DMS79 treated with DMSO at 0.1 percent for 48 hours (cell line): ENCODE results near the gene RNF187.

Experiments
- DNase-seq: peaks from one replicate; lab custom pipeline; 2025; lab: John Stamatoyannopoulos, UW

The RNF187 gene

DNA sequence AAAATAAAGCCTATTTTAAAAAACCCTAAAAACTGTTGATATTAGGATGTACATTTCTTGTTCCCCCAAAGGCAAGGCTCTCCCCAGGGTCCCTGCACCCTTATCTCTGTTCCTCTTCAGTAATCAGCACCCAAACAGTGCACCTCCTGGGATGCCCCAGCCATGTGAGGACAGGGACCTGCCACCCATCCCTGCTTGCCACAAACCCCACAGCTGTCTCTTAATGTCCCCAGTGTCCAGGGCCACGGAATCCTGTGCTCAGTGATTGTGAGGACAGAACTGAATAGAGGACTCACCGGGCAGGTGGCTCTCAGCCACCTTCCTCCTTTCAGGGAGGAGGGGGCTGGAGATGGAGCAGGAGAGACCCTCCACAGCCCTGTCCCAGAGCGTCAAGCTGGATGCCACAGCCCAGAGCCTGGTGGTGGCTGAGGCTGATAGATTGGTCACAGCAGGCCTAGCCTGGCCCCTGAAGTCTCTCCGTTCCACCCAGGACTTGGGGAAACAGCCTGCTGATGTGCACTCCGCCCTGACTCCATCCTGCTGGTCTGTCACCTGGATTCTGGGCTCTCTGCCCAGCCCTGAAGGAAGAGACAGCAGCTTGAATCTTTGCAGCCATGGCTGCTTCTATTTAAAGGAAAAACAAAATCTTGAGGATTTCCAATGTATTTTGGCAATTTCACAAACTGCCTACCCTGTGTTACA, 23.1 kb downstream of the RNF187 start:
- DNase-seq: peak; percentile 21

DNA sequence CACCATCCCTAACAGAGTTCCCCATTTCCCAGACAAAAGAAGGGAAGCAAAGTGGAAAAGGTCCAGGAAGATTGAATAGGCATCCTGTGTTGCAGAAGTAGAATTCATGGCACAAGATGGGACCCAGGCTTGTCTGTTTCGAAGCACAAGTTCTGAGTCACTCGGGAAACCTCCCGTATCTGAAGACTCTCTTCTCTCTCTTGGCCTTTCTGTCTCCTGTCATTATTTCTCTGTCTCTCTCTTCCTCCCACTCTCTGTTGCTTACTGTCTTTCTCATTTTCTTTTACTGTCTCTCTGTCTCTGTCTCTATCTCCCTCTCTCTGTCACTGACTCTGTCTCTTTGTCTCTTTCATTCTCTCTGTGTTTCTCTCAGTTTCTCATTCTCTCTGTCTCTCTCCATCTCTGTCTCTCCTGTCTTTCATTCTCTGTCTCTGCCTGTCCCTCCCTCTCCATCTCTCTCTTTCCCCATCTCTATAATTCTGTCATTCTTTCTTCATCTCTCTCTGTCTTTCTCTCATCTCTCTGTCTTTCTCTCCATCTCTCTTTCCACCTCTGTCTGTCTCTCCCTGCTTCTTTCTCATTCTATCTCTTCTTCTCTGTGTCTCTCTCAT, 23.7 kb downstream of the RNF187 start:
- no peak for DNase-seq

DNA sequence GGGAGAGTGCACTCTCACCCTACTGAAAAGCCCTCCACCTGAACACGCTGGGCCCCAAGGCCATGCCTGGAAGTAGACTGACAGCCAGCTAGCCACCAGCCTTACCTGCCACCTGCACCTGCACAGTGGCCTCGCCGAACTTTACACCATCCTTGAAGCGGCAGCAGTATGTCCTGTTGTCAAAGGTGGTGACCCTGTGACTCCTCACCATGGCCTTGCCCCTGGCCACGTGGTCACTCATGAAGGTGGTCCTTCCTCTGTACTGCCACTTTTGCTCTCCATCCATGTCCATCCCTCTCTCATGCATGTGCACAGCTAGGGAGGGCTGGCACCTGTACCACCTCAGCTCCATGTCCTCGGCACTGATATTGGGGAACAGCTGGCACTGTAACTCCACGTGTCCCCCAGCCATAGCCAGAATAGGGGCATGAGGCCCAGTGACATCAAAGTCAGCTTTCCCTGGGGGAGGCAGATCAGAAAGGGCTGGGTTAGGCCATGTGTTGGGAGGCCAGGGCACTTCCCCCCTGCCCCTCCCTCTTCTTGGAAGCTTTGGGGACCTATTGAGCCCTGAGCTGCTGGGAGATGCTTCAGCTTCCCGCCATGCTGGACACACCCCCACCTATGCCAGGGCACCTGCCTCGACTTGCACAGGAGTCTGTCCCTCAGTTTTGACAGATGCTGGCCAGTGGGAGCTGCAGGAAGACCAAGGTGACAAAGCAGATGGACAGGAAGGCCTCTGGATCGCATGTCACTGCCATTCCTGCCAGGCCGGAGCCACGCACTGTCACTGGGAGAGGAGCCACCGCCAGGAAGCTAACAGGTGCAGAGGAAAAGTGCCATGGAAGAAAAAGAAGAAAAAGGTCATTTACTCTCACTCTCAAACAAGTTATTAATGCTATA, 24.6 kb downstream of the RNF187 start:
- no peak for DNase-seq

DNA sequence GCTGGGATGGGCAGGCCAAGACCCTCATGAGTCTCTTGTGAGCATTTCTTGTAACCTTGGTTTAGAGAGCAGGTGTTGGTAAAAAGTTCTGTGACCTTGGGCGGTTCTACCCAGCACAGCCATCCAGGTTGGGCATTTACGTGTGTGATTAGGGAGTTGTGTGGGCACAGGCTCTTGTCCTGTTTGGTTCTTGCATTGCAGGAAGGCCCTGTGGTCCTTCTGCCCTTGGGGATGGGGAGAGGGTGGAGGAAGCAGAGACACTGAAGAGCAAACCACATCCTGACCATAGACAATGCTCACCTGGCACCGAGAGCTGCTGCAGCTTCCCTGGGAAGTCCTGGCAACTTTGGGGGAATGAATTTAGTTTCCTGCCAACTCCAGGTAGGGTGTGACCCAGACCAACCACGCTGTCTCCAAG, 25.6 kb downstream of the RNF187 start:
- DNase-seq: no peak

DNA sequence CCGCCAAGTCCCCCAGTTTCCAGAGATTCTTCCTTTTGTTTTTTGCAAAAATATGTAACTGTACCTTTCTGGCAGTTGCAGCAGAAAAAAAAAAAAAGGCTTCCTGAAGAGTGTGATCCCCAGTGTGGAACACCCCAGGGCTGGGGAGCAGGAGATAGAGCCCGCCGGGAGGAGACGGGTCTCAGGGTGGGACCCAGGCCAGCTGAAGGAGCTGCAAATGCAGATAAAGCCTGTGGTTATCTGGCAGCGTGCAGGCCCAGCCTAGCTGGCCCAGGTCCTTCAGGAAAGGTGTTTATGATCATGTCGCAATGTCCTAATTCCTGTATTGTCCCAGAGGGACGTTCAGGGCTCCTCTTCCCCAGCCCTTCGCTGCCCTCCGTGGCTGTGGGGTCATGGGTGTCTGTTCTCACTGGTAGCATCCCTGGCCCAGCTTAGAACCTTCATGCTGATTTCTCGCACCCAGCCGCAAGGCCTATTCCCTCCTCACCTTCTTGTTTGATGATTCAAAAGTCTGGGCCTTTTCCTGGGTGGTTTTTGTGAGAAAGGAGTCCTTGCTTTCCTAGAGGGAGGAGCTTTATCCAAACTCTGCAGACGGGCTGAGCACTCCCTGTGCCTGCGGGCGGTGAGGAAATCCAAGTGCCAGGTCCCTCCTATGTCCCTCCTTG, 26.2 kb downstream of the RNF187 start:
- no peak for DNase-seq

DNA sequence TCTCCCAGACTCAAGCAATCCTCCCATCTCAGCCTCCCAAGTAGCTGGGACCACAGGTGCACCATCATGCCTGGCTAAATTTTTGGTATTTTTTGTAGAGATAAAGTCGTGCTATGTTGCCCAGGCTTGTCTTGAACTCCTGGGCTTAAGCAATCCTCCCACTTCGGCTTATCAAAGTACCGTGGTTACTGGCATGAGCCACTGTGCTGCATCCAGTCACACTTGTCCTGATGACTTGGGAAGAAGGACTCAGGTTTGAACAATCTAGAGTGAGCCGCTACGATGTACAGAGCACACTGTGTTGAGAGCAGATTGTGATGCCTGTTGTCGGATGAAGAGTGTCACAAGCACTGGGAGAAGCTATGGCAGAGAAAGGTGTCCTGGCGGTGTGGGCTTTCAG, 27.2 kb downstream of the RNF187 start:
- no peak for DNase-seq

DNA sequence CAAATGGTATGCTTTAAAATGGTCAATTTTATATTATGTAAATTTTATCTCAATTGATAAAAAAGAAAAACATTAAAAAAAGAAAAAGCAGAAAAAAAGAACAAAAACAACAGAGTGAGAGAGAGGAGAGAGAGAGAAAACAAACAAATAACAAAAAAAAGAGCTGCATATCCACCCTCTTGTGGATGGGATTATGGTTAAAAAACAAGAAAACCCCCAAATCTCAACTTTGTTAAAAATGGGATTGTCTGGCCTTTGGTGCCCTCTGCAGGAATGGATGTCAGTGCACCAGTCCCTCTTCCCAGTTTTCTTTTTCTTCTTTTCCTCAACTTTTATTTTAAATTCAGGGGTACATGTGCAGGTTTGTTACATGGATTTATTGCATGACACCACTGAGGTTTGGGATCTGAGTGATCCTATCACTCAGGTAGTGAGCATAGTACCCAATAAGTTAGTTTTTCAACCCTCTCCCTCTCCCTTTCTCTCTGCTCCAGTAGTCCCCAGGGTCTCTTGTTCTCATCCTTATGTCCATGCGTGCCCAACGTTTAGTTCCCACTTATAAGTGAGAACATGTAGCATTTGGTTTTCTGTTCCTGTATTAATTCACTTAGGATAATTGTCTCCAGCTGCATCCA, 28.1 kb downstream of the RNF187 start:
- peak; percentile 16 for DNase-seq

DNA sequence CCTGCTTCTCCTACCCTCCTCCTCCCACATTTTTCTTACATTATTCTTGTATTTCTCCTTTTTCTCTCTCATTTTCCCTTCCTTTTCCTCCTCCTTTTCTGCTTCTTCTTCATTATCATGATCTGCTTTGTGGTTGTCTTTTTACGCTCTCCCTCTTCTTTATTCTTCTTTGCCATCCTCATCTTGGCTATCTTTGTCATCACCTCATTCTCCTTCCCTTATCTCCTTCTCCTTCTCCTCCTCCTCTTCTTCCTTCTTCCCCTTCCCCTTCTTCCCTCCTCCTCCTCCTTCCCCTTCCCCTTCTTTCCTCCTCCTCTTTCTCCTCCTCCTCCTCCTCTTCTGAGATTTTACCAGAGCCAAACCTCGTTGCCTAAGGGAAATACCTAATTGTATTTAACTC, 30.5 kb downstream of the RNF187 start:
- DNase-seq: no peak

DNA sequence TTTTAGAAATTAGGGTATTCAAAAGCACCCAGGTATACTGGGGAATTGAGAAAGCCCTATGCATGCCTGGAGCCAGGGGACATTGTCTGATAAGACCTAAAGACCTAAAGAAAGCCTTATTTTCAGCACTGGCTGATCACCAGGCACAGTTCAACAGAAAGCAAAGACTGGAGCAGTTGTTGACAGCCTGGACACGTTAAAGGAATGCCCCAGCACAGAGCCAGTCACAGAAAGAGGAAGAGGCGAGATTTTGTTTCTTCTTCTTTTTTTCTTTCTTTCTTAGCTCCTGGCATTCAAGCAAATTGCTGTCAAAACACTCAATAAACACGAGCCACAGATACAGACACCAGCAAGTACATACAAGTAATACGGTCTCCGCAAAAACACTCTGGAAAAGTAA, 40.4 kb downstream of the RNF187 start:
- no peak for DNase-seq

DNA sequence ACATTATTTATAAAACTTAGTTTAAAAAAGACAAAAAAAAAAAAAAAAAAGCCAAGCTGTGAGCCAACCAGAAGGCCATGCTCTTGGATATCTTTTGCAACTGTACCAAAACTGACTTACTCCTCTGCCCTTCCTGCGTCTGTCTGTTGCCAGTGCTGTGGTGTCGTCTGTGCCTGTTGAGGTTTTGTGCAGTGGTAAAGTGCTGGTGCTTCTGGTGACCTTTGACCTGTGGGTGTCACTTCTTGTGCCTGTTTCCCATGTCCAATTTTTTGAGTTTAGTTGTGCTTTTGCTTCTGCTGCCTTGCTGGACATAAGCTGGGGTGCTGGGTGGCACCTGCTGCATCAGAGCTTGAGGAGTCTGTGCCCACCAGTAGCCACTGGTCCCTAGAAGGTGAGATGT, 41.4 kb downstream of the RNF187 start:
- DNase-seq: no peak

DNA sequence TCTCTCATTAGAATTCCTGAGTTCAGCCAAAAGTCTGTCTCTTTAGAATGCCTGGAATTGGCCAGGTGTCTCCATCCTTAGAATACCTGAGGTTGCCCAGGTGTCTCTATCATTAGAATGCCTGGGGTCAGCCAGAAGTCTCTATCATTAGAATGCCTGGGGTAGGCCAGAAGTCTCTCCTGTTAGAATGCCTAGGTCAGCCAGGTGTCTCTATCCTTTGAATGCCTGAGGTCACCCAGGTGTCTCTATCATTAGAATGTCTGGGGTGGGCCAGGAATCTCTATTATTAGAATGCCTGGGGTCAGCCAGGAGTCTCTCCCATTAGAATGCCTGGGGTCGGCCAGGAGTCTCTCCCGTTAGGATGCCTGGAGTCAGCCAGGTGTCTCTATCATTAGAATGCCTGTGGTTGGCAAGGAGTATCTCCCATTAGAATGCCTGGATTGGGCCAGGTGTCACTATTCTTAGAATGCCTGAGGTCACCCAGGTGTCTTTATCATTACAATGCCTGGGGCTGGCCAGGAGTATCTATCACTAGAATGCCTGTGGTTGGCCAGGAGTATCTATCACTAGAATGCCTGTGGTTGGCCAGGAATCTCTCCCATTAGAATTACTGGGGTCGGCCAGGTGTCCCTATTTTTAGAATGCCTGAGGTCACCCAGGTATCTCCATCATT, 43.0 kb downstream of the RNF187 start:
- no peak for DNase-seq

DNA sequence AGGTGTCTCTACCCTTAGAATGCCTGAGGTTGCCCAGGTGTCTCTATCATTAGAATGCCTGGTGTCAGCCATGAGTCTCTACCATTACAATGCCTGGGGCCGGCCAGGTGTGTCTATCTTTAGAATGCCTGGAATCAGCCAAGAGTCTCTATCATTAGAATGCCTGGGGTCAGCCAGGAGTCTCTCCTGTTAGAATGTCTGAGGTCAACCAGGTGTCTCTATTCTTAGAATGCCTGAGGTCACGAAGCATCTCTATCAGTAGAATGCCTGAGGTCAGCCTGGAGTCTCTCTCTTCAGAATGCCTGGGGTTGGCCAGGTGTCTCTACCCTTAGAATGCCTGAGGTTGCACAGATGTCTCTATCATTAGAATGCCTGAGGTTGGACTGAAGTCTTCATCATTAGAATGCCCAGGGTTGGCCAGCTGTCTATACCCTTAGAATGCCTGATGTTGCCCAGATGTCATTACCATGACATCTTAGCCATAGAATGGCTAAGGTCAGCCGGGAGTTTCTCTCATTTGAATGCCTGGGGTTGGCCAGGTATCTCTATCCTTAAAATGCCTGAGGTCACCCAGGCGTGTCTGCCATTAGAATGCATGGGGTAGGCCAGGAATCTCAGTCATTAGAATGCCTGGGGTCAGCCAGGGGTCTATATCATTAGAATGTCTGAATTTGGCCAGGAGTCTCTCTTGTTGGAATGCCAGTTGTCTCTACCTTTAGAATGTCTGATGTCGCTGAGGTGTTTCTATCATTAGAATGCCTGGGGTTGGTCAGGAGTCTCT, 44.0 kb downstream of the RNF187 start:
- DNase-seq: no peak

DNA sequence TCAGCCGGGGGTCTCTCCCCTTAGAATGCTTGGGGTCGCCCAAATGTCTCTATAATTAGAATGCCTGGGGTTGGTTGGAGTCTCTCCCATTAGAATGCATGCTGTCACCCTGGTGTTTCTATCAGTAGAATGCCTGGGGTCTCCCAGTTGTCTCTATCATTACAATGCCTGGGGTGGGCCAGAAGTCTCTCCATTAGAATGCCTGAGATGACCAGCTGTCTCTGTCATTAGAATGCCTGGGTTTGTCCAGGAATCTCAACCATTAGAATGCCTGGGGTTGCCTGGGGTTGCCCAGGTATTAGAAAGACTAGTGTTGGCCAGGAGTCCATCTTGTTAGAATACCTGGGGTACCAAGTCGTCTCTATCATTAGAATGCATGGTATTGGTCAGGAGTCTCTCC, 51.6 kb downstream of the RNF187 start:
- DNase-seq: no peak

DNA sequence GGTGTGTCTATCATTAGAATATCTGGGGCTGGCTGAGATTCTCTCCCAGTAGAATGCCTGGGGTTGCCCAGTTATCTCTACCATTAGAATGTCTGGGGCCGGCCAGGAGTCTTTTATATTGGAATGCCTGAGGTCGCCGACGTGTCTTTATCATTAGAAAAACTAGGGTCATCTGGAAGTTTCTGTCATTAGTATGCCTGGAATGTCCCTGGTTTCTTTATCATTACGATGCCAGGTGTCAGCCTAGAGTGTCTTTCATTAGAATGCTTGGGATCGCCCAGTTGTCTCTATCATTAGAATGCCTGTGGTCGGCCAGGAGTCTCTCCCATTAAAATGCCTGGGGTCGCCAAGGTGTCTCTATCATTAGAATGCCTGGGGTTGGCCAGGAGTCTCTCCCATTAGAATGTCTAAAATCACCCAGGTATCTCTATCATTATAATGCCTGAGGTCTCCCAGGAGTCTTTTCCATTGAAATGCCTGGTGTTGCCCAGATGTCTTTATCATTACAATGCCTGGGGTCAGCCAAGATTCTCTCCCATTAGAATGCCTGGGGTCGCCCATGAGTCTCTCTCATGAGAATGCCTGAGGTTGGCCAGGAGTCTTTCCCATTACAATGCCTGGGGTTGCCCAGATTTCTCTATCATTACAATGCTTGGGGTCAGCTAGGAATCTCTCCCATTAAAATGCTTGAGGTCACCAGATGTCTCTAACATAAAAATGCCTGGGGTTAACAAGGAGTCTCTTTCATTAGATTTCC, 53.2 kb downstream of the RNF187 start:
- DNase-seq: no peak

DNA sequence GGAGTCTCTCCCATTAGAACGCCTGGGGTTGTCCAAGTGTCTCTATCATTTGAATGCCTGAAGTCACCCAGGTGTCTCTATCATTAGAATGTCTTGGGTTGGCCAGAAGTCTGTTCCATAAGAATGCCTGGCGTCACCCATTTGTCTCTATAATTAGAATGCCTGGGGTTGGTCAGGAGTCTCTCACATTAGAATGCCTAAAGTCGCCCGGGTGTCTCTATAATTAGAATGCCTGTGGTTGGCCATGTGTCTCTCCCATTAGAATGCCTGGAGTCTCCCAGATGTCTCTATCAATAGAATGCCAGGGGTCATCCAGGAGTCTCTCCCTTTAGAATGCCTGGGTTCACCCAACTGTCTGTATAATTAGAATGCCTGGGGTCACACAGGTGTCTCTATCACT, 54.5 kb downstream of the RNF187 start:
- DNase-seq: no peak

DNA sequence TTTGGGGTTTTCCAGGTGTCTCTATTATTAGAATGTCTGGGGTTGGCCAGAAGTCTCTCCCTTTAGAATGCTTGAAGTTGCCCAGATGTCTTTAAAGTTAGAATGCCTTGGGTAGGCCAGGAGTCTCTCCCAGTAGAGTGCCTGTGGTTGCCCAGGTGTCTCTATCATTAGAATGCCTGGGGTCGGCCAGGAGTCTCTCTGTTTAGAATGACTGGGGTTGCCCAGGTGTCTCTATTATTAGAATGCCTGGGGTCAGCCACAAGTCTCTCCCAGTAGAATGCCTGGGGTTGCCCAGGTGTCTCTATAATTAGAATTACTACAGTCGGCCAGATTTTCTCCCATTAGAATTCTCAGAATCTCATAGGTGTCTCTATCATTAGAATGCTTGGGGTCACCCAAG, 55.2 kb downstream of the RNF187 start:
- DNase-seq: no peak

DNA sequence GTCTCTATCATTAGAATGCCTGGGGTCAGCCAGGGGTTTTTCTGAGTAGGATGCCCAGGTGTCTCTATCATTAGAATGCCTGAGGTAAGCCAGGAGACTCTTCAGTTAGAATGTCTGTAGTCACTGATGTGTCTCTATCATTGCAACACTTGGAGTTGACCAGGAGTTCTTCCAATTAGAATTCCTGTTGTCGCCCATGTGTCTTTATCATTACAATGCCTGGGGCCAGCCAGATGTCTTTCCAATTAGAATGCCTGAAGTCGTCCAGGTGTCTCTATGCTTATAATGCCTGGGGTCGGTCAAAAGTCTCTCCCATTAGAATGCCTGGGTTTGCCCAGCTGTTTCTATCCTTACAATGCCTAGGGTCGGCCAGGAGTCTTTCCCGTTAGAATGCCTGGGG, 55.8 kb downstream of the RNF187 start:
- no peak for DNase-seq

DNA sequence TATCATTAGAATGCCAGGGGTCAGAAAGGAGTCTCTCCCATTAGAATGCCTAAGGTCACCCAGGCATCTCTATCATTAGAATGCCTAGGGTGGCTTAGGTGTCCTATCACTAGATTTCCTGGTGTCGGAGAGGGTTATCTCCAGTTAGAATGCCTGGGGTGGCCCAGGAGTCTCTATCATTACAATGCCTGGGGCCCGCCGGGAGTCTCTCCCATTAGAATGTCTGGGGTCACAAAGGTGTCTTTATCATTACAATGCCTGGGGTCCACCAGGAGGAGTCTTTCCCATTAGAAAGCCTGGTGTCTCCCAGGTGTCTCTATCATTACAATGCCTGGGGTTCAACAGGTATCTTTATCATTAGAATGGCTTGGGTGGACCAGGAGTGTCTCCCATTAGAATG, 56.2 kb downstream of the RNF187 start:
- no peak for DNase-seq

DNA sequence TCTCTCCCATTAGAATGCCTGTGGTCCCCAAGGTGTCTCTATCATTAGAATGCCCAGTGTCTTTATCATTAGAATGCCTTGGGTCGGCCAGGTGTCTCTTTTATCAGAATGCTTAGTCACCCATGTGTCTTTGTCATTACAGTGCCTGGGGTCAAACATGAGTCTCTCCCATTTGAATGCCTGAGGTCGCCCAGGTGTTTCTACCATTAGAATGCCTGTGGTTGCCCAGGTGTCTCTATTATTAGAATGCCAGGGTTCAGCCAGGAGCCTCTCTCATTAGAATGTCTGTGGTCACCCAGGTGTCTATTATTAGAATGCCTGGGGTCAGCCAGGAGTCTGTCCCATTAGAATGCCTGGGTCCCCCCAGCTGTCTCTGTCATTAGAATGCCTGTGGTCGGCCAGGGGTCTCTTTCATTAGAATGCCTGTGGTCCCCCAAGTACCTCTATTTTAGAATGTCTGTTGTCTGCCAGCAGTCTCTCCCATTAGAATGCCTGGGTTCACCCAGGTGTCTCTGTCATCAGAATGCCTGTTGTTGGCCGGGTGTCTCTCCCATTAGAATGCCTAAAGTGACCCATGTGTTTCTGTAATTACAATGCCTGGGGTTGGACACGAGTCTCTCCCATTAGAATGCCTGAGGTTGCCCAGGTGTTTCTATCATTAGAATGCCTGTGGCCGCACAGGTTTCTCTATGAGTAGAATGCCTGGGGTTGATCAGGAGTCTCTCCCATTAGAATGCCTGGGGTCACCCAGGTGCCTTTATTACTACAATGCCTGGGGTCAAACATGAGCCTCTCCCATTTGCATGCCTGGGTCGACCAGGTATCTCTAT, 57.1 kb downstream of the RNF187 start:
- DNase-seq: no peak
